NCI-H446 treated with DMSO at 0.1 percent for 48 hours (cell line): Measurements from ENCODE around the gene SLC4A2.

ENCODE experiments used
- DNase-seq: peaks from one replicate; lab custom pipeline; 2025; lab: John Stamatoyannopoulos, UW

The SLC4A2 gene

DNA sequence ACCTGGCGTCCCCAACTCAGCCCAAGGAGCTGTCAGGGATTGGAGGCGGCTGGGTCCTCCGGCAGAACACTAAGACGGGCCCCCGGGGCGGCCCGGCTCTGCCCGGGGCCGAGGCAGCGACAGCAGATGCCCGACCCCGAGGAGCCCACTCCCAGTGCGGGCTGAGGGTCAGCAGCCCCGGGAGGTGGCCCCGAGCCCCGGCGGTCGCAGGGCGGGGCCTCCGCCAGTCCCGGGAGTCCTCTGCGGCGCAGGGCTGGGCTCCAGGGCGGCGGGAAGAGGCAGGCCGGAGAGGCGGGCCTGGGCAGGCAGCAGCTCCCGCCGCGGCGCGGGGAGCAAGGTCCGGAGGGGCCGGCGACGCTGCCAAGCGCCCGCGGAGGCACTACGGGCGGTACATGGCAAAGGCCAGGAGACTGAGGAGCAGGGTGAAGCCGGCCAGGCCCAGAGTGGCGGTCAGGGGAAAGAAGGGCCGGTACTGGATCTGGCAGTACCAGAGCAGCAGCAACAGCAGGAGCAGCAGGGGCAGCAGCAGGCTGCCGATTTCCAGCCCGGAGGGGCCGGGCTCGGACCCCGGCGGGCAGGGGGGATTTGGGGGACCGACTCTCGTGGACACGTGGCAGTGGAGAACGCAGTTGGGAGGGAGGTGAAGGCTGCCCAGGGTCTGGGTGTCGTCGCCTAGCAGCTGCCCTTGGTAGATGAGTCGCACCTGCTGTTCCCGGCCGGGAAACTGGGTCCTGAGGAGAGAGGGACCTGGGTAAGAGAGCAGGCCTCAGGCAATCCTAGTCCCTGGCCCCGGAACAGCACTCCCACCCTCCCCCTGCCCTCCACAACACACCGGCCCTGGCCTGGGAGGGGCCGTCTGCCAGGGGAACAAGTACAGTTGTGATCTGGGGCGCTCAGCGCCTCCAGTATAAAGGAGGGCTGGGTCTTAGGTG, 22.0 kb downstream of the SLC4A2 start:
- DNase-seq = no peak

DNA sequence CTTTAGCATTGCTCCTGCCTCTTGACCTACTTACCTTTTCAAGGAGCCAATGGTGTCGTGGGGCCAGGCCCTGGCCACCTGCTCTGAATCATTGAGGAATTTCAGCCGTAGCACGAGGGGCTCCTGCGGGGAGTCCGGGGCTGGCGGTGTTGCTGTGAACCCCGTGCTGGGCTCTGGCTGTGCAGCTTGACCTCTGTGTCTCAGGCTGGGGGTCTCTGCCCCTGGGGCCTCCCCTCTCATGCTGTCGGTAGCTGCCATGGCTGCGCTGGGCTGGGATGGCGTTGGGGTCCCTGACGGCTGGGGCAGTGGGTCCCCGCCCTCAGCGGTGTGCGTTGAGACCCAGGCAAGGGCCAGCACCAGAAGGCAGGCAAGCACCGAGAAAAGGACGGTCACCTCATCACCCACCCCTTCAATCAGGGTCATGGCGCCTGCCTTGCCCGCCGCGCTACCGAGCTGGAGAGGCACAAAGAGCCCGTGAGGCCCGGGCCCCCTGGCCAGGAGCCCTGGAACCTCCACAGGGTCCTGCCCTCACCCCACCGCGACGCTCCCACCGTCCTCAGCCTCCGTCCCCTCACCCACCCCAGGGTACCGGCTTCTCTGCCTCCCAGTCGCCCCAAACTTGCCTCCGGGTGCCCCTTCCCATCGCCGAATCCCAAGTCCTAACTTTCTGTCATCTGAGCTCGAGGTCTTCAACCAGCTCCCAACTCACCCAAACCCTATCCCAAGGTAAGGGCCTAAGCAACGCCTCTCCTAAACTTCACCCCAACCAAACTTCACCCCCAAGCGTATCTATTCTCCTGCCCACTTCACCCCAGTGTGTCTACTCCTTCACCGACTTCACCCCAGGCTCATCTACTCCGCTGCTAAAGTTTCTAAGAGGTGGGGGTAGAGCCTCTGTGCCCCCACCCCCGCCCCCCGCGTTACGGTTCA, 23.0 kb downstream of the SLC4A2 start:
- no peak for DNase-seq

DNA sequence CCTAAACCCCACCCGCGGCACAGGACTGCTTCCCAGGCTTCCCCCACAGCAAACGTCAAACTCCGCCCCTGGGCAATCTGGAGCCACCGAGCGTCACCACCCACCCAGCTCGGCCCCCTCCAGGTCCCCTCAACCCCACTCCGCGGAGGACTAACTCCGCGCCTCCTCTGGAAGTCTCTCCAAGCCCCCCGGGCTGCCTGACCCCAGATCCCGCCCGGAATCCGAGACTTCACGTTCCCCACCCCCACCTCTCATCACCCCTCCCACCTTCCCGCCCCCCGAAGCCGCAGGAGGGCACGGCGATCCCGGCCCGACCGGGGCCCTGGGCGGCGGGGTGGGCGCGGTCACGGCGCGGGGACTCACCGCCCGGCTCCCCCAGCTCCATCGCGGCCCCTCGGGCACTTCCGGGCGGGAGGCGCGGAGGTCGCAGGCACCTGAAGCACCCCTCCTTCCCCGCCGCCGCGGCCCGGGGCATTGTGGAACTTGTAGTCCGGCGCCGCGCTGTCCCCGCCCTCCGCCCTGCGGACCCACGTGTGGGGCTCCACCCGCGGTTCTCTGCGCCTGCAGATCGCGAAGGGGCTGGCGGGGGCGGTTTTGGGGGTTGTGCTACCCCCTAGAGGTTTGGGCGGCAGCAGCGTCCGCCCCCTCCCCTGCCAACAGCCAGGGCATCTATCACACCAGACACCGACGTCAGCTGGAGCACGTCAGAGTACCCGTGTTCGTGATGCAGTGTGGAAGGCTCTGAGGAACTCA, 23.9 kb downstream of the SLC4A2 start, which contains the start of gene TMUB1:
Gene TMUB1, minus strand, starts transcription at position 423 of the 753 bp plus-strand sequence. CDS start 930 bp downstream, outside the sequence.
- no peak for DNase-seq

DNA sequence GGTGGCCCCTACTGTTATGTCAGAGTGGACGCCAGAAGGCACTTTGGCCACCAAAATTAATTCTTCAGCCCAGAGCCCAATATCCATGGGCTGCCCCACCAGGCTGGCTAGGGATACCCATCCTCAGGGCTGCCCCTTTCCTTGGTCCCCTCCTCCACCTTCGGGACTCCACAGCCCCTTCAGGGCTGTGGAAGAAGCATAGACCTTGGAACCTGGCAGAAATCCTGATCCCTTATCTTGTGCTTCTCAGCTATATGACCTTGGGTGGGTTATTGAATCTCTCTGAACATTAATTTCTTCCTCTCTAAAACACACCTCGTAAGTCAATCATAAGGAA, 24.4 kb downstream of the SLC4A2 start:
- DNase-seq = no peak

DNA sequence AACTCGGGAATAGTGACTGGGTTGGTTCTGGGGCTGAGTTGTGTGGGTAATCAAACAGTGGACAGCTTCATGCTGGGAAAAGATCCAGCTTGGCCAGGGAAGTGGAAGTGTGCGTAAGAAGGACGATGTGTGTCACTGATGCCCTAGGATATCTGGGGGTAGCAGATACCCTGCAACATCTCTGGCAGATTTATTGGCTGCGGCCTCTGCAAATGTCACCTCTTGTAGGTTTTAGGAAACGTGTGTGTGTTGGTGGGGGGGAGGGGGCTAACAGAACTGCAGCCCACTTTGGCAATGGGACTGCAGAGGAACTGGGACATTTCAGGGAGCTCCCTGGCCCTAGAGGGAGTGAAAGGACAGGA, 25.9 kb downstream of the SLC4A2 start:
- DNase-seq = no peak

DNA sequence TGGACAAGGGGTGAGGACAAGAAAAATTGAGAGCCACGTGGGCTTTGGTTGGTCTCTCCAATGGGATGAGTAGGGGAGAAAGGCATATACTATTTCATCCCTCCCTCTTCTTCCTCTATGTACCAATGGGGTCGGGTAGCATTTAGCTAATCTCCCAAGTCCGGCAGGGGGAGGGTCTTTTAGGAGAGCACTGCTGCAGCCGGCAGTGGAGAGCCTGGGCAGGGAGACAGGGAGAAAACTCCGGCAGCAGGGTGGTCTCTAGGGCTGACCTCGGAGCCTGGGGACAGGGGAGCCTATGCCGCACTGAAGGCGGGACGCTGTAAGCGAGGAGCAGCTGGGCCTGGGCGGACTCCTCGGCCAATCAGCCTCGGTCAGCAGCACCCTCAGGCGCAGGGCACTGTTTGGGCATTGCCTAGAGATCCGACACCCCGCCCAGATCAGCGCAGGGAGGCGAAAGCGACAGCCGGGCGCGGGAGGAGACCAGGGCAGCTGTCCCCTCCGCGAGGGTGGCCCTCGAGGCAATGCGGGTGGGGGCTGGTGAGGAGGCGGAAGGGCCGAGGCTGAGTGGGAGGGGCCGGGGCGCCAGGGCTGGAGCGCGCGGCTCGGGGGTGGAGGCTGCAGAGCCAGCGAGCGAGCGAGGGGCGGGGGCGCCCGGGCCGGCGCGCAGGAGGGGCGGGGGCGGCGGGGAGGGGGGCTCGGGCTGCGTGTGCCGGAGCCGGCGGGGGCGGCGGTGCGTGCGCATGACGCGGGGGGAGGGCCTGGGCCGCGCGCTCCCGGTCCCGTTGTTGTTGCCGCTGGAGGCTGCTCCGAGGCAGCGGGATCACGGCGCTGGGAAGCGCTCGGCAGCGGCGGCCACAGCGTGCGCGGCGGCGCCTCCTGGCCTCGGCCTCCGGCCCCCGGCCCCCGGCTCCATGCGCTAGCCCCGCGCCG, 26.6 kb downstream of the SLC4A2 start, which contains the start of gene AGAP3:
Gene AGAP3, plus strand, starts transcription at position 785 of the 930 bp plus-strand sequence. CDS start 267 bp downstream, outside the sequence.
- DNase-seq = peak; percentile 50

DNA sequence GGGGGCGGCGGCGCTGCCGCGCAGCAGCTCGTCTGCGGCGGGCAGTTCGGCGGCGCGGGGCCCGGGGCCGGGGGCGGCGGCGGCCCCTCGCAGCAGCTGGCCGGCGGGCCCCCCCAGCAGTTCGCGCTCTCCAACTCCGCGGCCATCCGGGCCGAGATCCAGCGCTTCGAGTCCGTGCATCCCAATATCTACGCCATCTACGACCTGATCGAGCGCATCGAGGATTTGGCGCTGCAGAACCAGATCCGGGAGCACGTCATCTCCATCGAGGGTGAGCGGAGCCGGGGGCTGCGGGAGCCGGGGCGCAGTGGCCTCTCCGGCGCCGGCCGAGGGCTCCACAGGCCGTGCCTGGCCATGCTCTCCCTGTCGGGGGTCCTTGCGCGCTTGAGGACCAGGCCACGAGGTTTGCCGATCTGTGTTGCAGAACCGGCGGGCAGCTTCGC, 27.4 kb downstream of the SLC4A2 start:
- no peak for DNase-seq

DNA sequence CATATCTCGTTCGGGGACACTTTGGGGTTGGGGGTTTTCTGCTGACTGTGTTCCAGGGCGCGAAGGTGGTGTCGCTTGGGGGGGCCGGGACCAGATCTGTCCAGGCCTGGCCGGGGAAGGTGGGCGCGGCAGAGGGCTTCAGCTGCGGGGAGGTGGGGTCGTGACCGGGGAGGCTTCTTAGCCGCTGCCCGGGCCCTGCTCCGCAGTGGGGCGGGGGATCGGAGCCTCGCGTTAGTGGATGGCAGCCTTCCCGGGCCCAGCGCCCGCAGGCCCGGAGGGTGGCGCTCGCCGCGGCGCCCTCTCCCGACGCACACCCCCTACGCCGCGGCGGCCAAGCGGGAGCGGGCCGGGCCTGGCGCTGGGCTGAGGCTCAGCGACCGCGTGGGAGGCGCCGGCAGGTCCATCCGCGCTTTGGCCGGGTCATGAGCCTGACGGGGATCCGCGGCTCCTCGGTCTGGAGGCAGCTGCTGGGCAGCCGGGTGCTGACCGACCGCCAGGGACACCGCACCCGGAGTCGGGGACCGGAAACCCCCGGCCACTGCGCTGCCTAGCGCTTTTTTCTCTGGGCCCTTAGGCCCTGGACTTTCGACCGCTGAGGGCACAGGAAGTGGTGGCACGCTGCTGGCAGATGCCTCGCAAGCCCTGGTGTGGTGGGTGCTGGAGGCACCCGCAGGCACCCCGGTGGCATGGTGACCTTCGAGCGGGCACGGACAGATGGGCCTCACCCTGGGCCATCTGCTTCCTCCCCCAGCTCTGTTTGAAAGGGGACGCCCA, 28.0 kb downstream of the SLC4A2 start:
- DNase-seq = no peak

DNA sequence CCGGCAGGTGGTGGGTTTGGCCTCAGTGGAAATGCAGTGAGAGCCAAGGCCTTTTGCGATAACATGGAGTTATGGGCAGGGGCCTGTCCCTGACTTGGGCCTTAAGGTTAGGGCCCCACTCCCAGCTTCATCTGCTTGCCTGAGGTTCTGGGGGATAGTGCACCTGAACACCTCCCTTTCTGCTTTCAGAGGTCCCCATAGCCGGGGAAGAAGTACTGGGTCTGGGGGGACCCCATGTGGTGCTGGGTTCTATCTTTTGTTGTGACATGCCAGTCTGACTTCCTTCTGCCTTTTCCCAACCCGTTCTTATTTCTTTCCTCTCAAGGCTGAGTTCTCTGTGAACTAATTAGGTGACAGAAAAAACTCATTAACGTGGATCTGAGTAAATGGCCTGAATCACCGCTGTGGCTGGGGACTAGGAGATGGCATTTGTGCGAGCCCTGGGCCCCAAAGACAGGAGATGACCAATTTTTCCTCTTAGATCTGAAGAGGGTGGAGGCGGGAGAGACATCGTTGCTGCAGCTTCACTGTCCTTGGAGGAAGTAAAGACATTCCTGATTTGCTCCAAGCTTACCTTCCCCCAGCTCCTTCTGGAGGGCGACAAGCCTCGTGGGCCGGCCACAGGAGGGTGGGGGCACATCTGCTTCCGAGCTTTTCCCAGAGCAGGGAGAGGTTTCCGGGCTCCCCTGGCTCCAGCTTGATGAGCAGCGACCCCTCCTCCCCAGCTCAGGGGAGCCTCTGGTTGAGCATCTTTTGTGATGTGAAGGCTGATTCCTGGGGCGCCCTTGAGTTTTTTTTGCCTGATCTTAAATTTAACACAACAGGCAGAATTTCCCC, 28.8 kb downstream of the SLC4A2 start:
- no peak for DNase-seq

DNA sequence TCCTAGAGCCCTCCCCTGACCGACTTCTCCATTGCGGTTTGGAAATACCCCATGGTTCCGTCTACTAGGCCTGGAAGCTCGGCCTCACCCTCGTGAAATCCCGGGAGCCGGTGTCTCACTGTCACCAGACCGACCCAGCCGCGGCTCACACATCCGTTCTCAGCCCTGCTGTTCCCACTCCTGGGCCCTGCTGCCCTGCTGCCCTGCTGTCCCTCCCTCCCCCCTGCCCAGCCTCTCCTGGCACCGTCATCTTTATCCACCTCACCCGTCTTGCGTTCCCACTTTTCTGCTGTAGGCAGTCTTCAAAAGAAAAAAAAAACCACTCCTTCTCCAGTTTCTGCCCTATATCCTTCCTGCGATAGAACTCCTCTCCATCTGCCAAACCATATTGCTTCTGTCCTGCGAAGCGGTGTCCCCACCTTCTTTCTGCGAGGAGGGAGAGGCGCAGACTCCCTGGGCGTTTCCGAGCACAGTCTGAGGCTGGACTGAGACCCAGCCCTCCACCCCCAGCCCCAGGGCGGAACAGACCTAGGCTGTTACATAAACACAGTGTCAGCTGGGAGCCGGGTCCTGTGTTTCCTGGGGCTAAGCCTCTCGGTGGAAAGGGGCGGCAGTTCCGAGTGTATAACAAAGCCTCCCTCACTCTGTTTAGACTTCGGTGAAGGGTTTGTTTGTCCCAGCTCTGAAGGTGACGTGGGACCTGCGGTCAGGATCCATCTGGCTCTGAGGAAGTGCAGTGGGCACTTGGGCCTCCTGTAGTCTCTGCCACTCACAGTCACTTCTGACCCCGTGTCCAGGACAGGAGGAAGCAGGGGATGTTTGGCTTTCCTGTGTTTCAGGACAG, 29.7 kb downstream of the SLC4A2 start:
- DNase-seq = no peak

DNA sequence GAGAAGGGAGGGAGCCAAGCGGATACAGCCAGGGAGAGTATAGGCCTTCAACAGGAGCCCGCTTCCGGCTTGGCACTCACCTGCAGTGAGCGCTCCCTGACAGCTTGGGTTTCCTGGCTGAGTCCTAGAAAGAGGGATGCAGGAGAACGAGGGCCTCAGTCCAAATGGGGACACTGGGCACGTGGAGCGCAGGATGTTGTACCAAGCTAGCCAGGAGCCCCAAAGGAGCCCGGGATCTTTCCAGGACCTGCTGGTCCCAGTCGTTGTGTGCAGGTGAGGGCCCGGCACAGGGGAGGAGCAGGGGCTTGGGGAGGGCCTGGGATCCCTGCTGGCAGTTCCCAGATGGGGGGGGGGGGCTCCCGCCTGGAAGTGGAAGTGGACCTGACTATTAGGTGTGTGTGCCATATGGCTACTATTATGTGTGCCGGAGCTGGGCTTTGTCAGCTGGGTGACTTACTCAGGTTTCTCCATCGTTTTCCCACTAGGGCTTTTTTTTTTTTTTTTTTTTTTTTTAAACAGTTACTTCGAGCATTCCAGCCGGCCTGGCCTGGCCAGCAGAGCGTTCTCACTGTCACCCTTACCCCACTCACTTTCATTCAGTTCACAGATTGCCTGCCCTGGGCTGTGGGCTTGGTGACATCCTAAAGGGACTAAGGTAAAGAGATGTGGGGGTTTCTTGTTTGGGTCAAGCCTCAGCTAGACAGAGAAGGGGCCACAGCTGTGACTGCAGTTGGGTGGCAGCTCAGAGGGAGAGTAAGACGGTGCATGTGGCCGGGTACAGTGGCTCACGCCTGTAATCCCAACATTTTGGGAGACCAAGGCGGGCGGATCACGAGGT, 30.7 kb downstream of the SLC4A2 start:
- no peak for DNase-seq

DNA sequence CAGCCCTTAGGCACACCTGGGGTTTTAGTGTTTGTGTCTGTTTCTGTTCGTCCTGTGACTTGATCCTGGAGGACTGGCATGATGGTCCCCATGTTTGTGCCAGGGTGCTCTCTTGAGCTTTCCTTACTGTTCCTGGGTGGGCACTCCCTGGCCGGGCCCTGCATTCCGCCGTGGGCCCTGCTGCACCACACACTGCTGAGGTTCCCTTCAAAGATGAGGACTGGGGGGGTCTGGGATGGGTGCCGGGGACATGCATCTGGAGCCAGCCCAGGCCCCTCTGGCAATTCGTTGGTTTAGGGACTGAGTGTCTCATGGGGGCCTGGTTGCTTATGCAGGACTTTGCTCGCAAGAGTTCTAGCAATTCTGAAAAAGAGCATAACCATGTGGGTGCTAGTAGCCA, 31.6 kb downstream of the SLC4A2 start:
- no peak for DNase-seq

DNA sequence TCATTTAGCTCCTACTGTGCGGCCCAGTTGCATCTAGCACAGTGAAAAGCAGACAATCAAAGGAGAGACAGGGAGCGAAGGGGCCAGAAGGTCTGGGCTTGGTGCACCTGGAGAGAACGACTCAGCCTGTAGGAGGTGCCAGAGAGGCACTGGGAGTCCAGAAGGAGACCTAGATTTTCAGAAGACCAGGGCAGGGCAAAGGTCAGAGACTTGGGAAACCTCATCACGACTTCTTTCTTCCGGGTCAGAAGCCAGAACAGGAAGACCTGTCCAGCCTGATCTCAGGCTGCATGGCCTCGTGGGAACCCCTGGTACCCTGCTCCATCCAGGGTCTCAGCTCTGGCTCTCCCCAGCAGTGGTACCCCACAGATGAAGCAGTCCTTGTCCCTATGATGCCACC, 32.0 kb downstream of the SLC4A2 start:
- DNase-seq = no peak

DNA sequence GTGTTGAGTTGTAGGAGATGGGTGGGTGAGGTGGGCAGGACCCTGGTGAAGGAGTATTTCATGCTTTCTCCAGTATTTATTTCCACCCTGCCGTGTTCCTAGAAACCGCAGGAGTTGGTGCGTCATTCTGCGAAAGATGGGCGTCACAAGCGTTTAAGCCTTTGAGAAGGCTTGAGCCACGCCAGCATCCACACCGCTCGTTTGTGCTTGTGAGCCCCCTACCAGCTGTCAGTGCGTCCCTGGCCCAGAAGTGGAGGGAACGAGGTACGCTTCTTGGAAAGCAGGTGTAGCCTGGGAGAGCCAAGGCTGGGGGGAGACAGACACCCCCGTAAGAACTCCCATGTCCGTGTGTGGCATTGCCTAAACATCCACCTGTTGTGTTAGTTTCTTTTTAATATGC, 32.6 kb downstream of the SLC4A2 start:
- no peak for DNase-seq

DNA sequence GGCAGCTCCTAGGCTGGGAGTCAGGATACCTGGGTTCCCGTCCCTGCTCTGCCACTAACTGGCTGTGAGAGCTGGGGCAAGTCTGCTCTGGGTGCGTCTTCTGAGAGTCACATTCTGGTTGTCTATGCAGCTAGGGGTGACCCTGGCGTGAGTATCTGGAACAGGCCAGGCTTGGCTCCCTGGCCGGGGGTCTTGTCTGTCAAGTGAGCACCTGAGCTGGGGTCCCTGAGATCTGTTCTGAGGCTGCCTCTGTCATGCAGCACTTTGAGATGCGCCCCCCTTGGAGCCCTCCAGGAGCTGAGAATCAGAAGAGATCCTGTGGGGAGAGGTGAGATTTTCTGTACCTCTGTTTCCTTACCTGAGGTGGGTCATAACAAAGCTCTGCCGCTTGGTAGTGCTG, 34.4 kb downstream of the SLC4A2 start:
- no peak for DNase-seq

DNA sequence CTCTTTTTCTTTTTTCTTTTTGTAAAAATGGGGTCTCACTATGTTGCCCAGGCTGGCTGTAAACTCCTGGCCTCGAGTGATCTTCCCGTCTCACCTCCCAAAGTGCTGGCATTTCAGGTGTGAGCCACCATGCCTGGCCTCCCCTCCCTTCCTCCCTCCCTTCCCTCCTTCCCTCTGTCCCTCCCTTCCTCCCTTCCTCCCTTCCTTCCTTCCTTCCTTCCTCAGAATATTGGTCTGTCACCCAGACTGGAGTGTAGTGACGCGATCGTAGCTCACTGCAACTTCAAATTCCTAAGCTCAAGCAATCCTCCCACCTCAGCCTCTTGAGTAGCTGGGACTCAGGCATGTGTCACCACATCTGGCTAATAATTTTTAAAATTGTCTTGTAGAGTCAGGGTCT, 35.3 kb downstream of the SLC4A2 start:
- DNase-seq = no peak

DNA sequence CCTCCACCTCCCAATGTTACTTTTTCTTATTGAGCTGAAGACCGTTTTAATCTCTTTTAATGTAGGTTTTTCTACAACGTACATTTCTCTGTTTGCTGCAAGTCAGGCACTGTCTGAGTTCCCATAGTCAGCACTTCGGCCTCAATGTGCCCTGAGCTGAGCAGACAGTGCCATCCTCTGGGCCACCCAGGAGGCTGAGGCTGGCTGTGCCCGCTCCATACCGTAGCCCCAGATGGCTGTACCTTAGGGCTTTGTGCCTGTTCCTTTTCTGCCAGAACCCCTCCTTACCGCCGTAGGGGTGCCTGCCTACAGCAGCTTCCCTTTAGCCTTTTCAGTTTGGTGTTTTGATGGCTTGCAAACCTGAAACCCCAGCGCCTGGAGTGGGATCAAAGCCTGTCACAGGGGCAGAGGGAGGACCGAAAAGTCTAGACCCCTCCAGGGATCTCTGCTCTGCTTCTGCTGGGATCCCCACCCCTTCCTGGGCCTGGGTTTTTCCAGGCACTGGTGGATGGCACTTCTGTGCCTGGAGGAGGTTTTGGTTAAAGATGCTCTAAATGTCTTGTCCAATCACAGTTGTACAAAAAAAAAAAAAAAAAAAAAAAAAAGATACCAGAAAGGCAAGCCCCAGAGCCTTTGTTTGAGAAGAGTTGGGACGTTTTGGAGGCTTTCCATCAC, 35.9 kb downstream of the SLC4A2 start:
- DNase-seq = no peak
